ENCODE data around the gene MATN4.

Gene MATN4

DNA sequence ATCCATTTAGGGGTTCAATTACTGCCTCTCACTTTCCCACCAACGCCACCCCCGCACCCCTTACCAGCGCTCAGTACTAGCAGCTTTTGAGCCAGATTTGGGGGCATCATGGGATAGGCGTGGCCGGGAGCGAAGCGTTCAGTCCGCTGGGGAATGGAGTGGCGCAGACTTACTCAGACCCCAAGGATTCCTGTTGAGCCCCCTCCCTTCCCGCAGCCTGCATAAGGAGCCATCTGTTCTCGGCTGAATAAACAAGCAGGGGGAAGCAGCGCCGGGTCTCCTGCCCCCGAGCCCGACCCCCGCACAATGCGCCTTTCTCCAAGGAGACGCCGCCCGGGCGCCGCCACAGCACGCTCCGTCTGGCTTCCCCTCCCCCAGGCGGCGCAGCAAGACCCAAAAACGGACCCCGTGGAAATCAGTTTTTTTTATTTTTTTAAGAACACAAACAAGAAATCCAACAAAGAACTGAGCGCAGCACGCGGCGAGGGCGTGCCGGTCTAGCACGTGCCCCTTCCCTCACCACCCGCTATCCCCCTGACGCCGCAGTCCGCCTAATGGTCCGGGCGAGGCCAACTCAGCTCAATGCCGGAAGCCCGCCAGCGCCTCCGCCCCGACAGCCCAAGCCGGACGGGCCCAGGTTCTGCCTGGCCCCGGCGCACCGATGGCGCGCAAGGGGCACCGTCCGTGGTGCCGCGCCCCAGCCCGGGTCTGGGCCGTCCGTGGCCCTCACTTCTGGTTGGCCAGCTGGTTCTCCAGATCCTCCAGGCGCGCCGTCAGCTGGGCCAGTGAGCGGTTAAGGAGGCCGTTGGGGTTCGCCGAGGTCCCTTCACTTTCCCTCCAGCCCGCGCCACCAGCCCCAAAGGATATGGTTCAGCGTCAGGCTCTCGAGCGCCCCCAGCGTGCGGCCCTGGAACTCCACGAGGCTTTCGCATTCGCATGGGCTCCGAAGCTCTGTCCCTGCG is 14.8 kb downstream of the MATN4 start:
- peak overlapping the region; percentile 43 for H2BK120ac ChIP-seq (ENCODE audit: low read depth, low read length)
- DNase-seq (ENCODE audit: low spot score) = peak; percentile 76

DNA sequence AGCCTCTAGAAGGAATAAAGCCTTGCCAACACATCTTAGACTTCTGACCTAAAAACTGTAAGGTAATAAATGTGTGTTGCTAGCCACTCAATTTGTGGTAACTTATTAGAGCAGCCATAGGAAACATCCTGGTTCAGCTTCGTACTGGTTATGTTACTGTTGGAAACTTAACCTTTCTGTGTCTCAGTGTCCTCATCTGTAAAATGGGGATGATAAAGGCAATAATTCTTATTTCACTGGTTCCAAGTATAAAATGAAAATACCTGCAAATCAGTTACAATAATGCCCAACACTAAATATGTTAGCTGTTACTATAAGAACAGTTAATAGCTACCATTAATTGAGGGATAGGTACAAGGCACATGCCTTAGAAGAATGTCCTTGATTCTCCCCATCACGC is 15.8 kb downstream of the MATN4 start:
- Histone ChIP-seq H2BK15ac (ENCODE audit: low read length) (no peak overlapping the region), H4K91ac (ENCODE audit: low read depth, low read length, poor library complexity) (no peak overlapping the region), H3K36me3 (replicated peaks in 1 of 2; ENCODE audit: control insufficient read depth in 2 of 2, insufficient read depth in 2 of 2, low read length in 2 of 2) (no peaks in the 10 kb centered on the region), H3K4ac (ENCODE audit: low read length) (no peak overlapping the region), H3K14ac (ENCODE audit: low read length) (no peak overlapping the region), H2BK120ac (ENCODE audit: low read depth, low read length) (no peak overlapping the region), H3K4me2 (ENCODE audit: insufficient read depth, low read length, poor library complexity, severe bottlenecking) (no peak overlapping the region), H2BK5ac (ENCODE audit: low read length) (no peak overlapping the region), H3K23ac (ENCODE audit: low read depth, low read length, poor library complexity) (no peak overlapping the region), H2BK12ac (ENCODE audit: low read length) (no peak overlapping the region), H3K27me3 (ENCODE audit: control insufficient read depth in 3 of 3, insufficient read depth in 3 of 3, low read depth in 1 of 3, low read length in 3 of 3) (peaks cover 0 to 35% (median 3%) of the 10 kb centered on the region in 3 experiments), H3K79me1 (ENCODE audit: low read depth, low read length) (no peaks in the 10 kb centered on the region), H3K9me3 (replicated peaks in 1 of 2; ENCODE audit: control insufficient read depth in 2 of 2, insufficient read depth in 1 of 2, low read depth in 1 of 2, low read length in 2 of 2) (peaks cover 4 to 13% of the 10 kb centered on the region in 2 donors), H2AFZ (ENCODE audit: low read length) (no peak overlapping the region), H3K18ac (ENCODE audit: low read length) (no peak overlapping the region), H3K4me3 (ENCODE audit: low read length in 2 of 2) (no peak overlapping the region), H3K4me1 (ENCODE audit: control insufficient read depth in 2 of 2, insufficient read depth in 1 of 2, low read depth in 1 of 2, low read length in 2 of 2) (peaks cover 2% of the 10 kb centered on the region in 2 donors), H3K9ac (ENCODE audit: low read depth, low read length, poor library complexity) (no peak overlapping the region), H4K8ac (ENCODE audit: low read depth, low read length) (no peak overlapping the region), H3K27ac (replicated peaks; ENCODE audit: low read length) (no peak overlapping the region), H2AK5ac (ENCODE audit: low read depth, low read length) (no peak overlapping the region)
- no CpG with 5 or more reads among the region's 2 CpGs for WGBS, 2 donors (ENCODE audit: extremely low coverage in 2 of 2, insufficient read length in 2 of 2, insufficient replicate concordance in 1 of 2)
- DNase-seq (ENCODE audit: low spot score) = no peak

More for the DNA sequence above, 14.8 kb downstream of the MATN4 start:
- H4K8ac ChIP-seq (ENCODE audit: low read depth, low read length) = peak overlapping the region; percentile 95
- no peaks in the 10 kb centered on the region for H3K79me1 ChIP-seq (ENCODE audit: low read depth, low read length)
- H4K91ac ChIP-seq (ENCODE audit: low read depth, low read length, poor library complexity) = peak overlapping the region; percentile 99
- no CpG with 5 or more reads among the region's 79 CpGs for WGBS, 2 donors (ENCODE audit: extremely low coverage in 2 of 2, insufficient read length in 2 of 2, insufficient replicate concordance in 1 of 2)
- H3K4me2 ChIP-seq (ENCODE audit: insufficient read depth, low read length, poor library complexity, severe bottlenecking) = peak overlapping the region; percentile 84
- no peak overlapping the region for H2AK5ac ChIP-seq (ENCODE audit: low read depth, low read length)
- H3K27ac ChIP-seq (replicated peaks; ENCODE audit: low read length) = no peak overlapping the region
- peaks cover 0 to 30% (median 3%) of the 10 kb centered on the region in 3 experiments for H3K27me3 ChIP-seq (ENCODE audit: control insufficient read depth in 3 of 3, insufficient read depth in 3 of 3, low read depth in 1 of 3, low read length in 3 of 3)
- peak overlapping the region; percentile 90 for H3K23ac ChIP-seq (ENCODE audit: low read depth, low read length, poor library complexity)
- H3K9ac ChIP-seq (ENCODE audit: low read depth, low read length, poor library complexity) = peak overlapping the region; percentile 88
- H3K18ac ChIP-seq (ENCODE audit: low read length) = peak overlapping the region; percentile 97
- H2BK15ac ChIP-seq (ENCODE audit: low read length) = peak overlapping the region; percentile 90
- no peak overlapping the region for H2BK5ac ChIP-seq (ENCODE audit: low read length)
- H2BK12ac ChIP-seq (ENCODE audit: low read length) = peak overlapping the region; percentile 77
- no peaks in the 10 kb centered on the region for H3K36me3 ChIP-seq (replicated peaks in 1 of 2; ENCODE audit: control insufficient read depth in 2 of 2, insufficient read depth in 2 of 2, low read length in 2 of 2)
- no peak overlapping the region for H3K14ac ChIP-seq (ENCODE audit: low read length)
- peak overlapping the region; percentile 99 for H2AFZ ChIP-seq (ENCODE audit: low read length)
- H3K4me3 ChIP-seq (ENCODE audit: low read length in 2 of 2) = peak overlapping the region; percentile 49 to 75
- H3K9me3 ChIP-seq (replicated peaks in 1 of 2; ENCODE audit: control insufficient read depth in 2 of 2, insufficient read depth in 1 of 2, low read depth in 1 of 2, low read length in 2 of 2) = peaks cover 4 to 13% of the 10 kb centered on the region in 2 donors
- peak overlapping the region; percentile 93 for H3K4ac ChIP-seq (ENCODE audit: low read length)
- H3K4me1 ChIP-seq (ENCODE audit: control insufficient read depth in 2 of 2, insufficient read depth in 1 of 2, low read depth in 1 of 2, low read length in 2 of 2) = peaks cover 2% of the 10 kb centered on the region in 2 donors

DNA sequence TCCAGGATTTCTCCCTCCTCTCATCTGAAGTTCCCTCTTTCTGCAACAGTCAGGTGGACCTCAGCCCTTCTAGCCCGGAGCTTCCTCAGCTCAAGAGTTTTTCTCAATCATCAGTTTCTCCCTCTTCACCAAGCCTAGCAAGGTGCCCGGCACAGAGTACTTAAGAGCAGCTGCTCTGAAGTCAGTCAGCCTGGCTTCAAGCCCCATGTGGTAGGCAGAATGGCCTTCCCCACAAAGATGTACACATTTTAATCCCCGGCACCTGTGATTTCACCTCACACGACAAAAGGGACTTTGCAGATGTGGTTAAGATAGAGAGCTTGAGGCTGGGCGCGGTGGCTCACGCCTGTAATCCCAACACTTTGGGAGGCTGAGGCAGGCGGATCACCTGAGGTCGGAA is 16.6 kb downstream of the MATN4 start:
- Histone ChIP-seq H3K27ac (replicated peaks; ENCODE audit: low read length) (no peak overlapping the region), H3K14ac (ENCODE audit: low read length) (no peak overlapping the region), H4K91ac (ENCODE audit: low read depth, low read length, poor library complexity) (no peak overlapping the region), H2BK5ac (ENCODE audit: low read length) (no peak overlapping the region), H3K9ac (ENCODE audit: low read depth, low read length, poor library complexity) (no peak overlapping the region), H3K4me1 (ENCODE audit: control insufficient read depth in 2 of 2, insufficient read depth in 1 of 2, low read depth in 1 of 2, low read length in 2 of 2) (peaks cover 2% of the 10 kb centered on the region in 2 donors), H3K27me3 (ENCODE audit: control insufficient read depth in 3 of 3, insufficient read depth in 3 of 3, low read depth in 1 of 3, low read length in 3 of 3) (peaks cover 0 to 35% (median 3%) of the 10 kb centered on the region in 3 experiments), H3K36me3 (replicated peaks in 1 of 2; ENCODE audit: control insufficient read depth in 2 of 2, insufficient read depth in 2 of 2, low read length in 2 of 2) (no peaks in the 10 kb centered on the region), H3K4ac (ENCODE audit: low read length) (no peak overlapping the region), H3K23ac (ENCODE audit: low read depth, low read length, poor library complexity) (no peak overlapping the region), H4K8ac (ENCODE audit: low read depth, low read length) (no peak overlapping the region), H3K4me2 (ENCODE audit: insufficient read depth, low read length, poor library complexity, severe bottlenecking) (no peak overlapping the region), H3K79me1 (ENCODE audit: low read depth, low read length) (no peaks in the 10 kb centered on the region), H2AK5ac (ENCODE audit: low read depth, low read length) (peak overlapping the region; percentile 64), H2BK12ac (ENCODE audit: low read length) (no peak overlapping the region), H3K4me3 (ENCODE audit: low read length in 2 of 2) (no peak overlapping the region), H3K9me3 (replicated peaks in 1 of 2; ENCODE audit: control insufficient read depth in 2 of 2, insufficient read depth in 1 of 2, low read depth in 1 of 2, low read length in 2 of 2) (peaks cover 4 to 13% of the 10 kb centered on the region in 2 donors), H2BK120ac (ENCODE audit: low read depth, low read length) (no peak overlapping the region), H2AFZ (ENCODE audit: low read length) (no peak overlapping the region), H2BK15ac (ENCODE audit: low read length) (no peak overlapping the region), H3K18ac (ENCODE audit: low read length) (no peak overlapping the region)
- DNase-seq (ENCODE audit: low spot score) = no peak
- no CpG with 5 or more reads among the region's 9 CpGs for WGBS, 2 donors (ENCODE audit: extremely low coverage in 2 of 2, insufficient read length in 2 of 2, insufficient replicate concordance in 1 of 2)

DNA sequence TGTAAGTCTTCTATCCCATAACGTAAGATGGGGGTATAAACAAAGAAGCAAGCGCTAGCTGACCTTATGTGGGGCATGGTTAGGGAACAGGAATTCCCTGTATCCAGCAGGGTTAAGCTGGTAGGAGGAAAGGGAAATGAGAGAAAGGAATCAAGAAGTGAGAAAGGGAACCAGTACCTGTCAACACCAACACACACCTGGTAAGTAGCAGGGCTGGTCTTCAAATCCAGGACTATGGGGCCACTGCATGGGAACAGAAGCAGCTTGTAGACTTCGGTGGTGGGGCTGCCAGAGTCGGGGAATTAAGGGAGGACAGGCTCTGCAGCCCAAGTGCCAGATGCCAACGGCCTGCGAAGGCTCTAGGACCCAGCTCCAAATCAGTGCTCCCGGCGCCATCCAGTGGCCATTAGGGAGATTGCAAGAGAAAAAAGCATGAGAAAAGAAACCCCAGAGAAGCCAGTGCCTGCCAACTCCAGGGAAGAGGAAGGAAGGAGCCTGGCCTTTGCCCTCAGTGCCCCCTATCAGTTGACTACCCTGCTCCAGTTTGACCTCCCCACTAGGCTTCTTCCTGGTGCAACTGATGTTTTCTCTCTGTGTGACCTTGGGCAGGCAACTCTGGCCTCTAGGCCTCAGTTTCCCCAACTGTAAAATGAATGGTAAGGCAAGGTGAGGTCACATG is 17.3 kb downstream of the MATN4 start:
- peaks cover 2% of the 10 kb centered on the region in 2 donors for H3K4me1 ChIP-seq (ENCODE audit: control insufficient read depth in 2 of 2, insufficient read depth in 1 of 2, low read depth in 1 of 2, low read length in 2 of 2)
- WGBS, 2 donors (ENCODE audit: extremely low coverage in 2 of 2, insufficient read length in 2 of 2, insufficient replicate concordance in 1 of 2) = no CpG with 5 or more reads among the region's 8 CpGs

More for the DNA sequence above, 17.3 kb downstream of the MATN4 start:
- no peak overlapping the region for H4K91ac ChIP-seq (ENCODE audit: low read depth, low read length, poor library complexity)
- no peak overlapping the region for H3K9ac ChIP-seq (ENCODE audit: low read depth, low read length, poor library complexity)
- no peak overlapping the region for H3K4me3 ChIP-seq (ENCODE audit: low read length in 2 of 2)
- no peak overlapping the region for H2BK5ac ChIP-seq (ENCODE audit: low read length)
- no peaks in the 10 kb centered on the region for H3K79me1 ChIP-seq (ENCODE audit: low read depth, low read length)
- no peak overlapping the region for H3K23ac ChIP-seq (ENCODE audit: low read depth, low read length, poor library complexity)
- H2AFZ ChIP-seq (ENCODE audit: low read length) = peak overlapping the region; percentile 2
- no peak overlapping the region for H3K14ac ChIP-seq (ENCODE audit: low read length)
- peaks cover 4 to 13% of the 10 kb centered on the region in 2 donors for H3K9me3 ChIP-seq (replicated peaks in 1 of 2; ENCODE audit: control insufficient read depth in 2 of 2, insufficient read depth in 1 of 2, low read depth in 1 of 2, low read length in 2 of 2)
- no peak overlapping the region for H2BK120ac ChIP-seq (ENCODE audit: low read depth, low read length)
- peaks cover 0 to 35% (median 3%) of the 10 kb centered on the region in 3 experiments for H3K27me3 ChIP-seq (ENCODE audit: control insufficient read depth in 3 of 3, insufficient read depth in 3 of 3, low read depth in 1 of 3, low read length in 3 of 3)
- no peaks in the 10 kb centered on the region for H3K36me3 ChIP-seq (replicated peaks in 1 of 2; ENCODE audit: control insufficient read depth in 2 of 2, insufficient read depth in 2 of 2, low read length in 2 of 2)
- H4K8ac ChIP-seq (ENCODE audit: low read depth, low read length) = no peak overlapping the region
- no peak overlapping the region for H3K4me2 ChIP-seq (ENCODE audit: insufficient read depth, low read length, poor library complexity, severe bottlenecking)
- no peak overlapping the region for H2BK15ac ChIP-seq (ENCODE audit: low read length)
- no peak overlapping the region for H3K18ac ChIP-seq (ENCODE audit: low read length)
- H2BK12ac ChIP-seq (ENCODE audit: low read length) = no peak overlapping the region
- H2AK5ac ChIP-seq (ENCODE audit: low read depth, low read length) = no peak overlapping the region
- peak; percentile 85 for DNase-seq (ENCODE audit: low spot score)
- H3K27ac ChIP-seq (replicated peaks; ENCODE audit: low read length) = no peak overlapping the region
- H3K4ac ChIP-seq (ENCODE audit: low read length) = no peak overlapping the region
